IPS DF 4.7 (cell line): ENCODE measurements around the gene CTNNA3.
"Not testable (repeated sequence)": the region's sequence is repeated elsewhere in the genome, so short reads cannot be mapped to it uniquely, and the experiment has no call there.

Experiments
- DNase-seq: peaks from one replicate; pipeline ENCODE4 v3.0.0-alpha.2; 2013; ENCODE audit warnings: low spot score; ENCODE audit errors: extremely low read depth

Gene CTNNA3

DNA sequence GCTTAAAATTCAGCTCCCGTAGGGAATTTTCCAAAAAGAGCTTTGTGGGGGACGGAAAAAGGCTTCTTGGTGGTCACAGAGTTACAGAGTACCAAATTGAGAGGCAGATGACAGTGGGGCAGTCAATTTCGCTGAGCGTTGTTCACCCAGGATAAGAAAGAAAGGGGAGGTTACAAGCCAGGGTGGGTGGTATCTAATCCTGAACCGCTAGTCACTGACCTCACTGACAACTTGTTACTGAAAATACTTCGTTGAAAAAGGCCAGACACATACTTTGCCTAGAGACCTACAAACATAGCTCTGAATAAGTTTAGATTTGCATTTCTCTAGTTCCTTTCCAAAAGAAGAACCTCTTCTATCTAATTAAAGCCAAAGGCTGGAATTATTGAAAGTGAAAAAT, at the start of gene CTNNA3:
Gene CTNNA3 (minus strand): TSS at position 167 of the 400 bp plus-strand sequence.
- no peak for DNase-seq

DNA sequence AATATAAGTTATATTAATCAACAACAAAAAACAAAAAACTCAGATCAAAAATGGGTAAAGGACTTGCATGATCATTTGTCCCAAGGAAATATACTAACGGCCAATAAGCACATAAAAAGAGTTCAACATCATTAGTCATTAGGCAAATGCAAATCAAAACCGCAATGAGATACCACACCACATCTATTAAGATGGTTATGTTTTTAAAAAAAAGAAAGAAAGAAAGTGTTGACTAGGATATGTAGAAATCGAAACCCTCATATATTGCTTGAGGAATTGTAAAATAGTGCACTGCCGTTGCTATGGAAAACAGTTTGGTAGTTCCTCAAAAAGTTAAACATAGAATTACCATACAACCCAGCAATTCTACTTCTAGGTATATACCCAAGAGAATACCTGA, 39.4 kb upstream of the CTNNA3 start:
- no peak for DNase-seq

DNA sequence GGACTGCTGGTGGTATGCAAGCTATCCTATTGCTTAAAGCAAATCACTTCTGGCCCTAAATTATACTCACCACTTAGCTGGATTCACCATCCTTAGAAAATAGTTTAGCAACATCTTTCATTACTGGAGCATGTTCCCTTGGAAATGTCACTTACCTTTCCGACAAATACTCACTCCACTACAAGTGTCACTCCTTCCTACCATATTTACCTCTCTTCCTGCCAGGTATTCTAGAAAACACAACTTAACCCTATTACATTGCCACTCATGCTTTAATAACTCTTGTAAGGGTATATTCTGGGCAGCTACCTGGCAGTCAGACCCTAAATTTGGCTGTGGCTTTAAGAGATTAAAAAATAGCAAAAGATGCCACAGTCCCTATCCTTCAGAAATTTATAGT, 37.5 kb upstream of the CTNNA3 start:
- no peak for DNase-seq

DNA sequence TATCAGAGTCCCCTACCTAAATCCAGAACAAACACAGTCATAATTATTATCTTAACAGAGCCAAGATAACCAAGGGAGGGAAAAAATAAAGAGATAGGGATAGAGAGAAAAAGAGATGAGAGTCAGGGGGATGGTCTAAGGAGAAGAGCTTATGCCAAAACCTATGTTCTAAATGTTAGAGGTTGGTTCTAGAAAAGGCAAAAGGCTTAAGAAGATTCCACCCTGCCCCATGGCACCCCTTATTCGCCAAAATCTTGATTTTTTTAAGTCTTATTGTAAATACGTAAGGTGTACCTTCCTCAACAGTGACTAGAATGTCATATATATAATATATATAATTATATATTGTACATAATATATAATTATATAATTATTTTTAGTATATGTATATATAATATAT, 29.6 kb upstream of the CTNNA3 start:
- no peak for DNase-seq

DNA sequence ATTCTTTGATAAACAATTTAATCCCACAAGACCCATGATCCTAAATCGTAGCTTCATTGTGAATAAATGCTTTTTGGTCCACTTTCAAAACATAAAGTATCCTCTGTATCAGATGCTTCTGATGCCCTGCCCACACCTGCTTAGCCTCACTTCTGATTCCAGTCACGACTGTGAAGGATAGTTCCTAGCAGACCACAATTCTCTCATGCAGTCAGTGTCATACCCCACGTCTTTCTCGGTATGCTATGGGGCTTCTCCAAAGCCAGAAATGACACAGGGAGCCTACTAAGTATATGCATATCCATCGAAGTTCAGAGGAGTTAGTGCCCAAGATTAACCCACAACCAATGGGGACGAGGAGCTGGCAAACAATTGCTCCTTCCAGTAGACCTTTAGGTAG, 27.6 kb upstream of the CTNNA3 start:
- DNase-seq = no peak

DNA sequence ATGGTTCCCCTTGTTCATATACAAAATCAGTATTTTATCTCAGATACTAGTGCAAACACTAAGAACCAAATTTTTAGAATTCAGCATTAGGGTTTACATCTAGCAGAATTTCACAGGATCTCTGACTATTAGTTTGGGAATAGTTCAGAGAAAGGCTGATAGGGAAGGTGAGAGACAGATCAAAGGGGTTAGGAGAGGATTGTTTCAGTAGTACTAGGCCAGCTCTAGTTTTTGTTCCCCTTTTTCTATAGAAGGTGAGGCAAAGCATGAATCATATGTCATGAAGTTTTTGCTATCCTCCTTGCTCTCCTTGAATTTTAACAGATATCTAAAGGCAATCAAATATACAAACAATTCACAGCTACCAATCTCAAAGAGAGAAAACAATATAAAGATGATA, 26.1 kb upstream of the CTNNA3 start:
- DNase-seq = no peak

DNA sequence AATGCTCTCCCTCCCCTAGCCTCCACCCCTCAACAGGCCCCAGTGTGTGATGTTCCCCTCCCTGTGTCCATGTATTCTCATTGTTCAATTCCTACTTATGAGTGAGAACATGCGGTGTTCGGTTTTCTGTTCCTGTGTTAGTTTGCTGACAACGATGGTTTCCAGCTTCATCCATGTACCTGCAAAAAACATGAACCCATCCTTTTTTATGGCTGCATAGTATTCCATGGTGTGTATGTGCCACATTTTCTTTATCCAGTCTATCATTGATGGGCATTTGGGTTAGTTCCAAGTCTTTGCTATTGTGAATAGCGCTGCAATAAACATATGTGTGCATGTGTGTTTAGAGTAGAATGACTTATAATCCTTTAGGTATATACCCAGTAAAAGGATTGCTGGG, 20.5 kb upstream of the CTNNA3 start:
- DNase-seq = not testable (repeated sequence)

DNA sequence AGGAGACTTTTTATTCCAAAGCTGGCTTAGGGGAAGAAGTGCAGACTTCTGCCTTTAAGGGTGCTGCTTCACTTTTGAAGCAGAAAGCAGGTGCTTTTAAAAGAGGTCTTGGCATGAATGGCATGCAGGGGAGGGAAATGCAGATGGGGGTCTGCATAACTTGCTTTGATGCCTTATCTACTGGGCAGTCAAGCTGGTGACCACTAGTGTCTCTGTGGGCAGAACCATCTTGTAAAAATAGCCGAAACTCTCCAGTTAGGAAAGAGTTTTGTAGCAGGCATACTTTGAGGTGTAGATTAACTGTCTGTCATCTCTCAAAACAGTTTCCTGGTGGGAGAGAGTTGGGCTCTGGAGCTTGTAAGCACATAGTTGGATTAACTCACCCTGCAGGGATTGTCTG, 9.9 kb upstream of the CTNNA3 start:
- DNase-seq = no peak

DNA sequence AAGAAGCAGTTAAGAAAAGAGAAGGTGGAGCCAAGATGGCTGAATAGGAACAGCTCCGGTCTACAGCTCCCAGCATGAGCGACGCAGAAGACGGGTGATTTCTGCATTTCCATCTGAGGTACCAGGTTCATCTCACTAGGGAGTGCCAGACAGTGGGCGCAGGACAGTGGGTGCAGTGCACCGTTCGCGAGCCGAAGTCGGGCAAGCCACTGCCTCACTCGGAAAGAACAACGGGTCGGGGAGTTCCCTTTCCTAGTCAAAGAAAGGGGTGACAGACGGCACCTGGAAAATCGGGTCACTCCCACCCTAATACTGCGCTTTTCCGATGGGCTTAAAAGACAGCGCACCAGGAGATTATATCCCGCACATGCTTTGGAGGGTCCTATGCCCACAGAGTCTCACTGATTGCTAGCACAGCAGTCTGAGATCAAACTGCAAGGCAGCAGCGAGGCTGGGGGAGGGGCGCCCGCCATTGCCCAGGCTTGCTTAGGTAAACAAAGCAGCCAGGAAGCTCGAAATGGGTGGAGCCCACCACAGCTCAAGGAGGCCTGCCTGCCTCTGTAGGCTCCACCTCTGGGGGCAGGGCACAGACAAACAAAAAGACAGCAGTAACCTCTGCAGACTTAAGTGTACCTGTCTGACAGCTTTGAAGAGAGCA, 3.7 kb upstream of the CTNNA3 start:
- not testable (repeated sequence) for DNase-seq

DNA sequence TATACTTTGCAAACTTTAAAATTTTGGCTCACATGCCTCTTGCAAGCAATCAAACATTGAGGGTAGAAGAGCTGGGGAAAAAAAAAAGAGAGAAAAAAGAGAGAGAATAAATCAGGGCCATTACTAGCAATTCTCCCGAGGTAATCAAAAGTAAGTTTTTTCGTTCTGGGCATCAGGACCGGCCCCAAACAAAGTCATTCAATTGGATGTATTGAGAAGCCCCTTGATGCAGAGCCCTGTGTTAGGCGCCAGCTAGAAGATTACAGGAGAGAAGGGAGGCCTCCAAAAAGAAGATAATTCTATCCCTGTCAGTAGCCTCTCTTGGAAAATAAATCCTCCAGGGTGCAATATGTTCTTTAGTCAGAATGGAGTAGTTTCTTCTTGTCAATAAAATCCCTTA, 2.2 kb upstream of the CTNNA3 start:
- DNase-seq = no peak

DNA sequence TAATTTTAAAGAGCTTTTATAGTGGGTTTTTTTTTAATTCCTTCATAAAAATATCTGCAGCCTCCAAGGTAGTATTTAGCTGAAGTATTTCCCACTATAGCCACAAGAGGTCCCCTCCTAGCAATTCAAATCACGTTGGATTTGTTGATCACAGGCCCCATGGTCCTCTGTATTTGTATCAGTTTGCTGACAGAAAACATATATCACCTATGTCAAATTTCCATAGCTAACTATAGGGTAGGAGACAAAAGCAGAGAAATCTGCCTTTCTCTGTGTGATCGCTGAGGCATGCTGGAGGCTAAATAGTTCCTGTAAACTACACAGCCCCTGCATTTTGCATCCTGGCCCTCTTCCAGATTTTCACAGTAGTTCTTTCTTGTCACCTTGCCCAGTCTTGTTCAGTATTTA, 1.7 kb upstream of the CTNNA3 start:
- DNase-seq = peak; percentile 14

DNA sequence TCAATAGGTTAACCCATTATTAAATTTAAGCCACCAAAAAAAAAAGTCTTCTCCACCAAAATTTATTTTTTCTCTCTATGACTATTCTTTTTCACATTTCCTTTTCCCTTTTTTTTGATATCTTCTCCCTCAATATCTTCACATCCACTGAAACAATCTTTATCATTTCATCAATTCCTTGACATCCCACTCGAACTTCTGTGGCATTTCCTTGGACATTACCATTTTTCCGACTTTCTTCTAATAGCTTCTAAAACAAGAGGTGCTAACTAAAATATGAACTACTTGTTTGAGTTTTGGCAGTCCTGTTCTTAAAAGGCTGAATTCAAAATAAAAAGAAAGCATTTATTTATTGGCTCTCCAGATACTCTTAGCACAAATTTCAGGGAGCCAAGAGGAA, 684 bp upstream of the CTNNA3 start:
- DNase-seq = no peak

DNA sequence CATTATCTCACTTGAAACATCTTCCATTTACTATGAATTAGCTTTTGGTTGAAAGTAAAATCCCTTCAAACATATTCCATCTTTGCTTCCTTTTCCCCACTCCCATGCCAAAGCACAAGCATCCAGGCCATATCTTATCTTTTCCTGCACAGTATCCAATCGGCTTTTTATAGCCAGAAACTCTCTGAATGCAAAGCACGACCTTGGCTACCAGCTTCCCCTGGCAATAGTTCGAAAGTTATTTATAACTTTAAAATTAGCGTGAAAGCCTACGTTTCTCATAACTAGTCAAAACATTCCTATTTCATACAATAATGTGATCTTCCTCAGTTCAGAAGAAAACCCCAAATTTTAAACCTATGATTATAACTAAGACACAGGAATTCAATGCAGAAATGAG, 440 bp downstream of the CTNNA3 start:
- DNase-seq = no peak

DNA sequence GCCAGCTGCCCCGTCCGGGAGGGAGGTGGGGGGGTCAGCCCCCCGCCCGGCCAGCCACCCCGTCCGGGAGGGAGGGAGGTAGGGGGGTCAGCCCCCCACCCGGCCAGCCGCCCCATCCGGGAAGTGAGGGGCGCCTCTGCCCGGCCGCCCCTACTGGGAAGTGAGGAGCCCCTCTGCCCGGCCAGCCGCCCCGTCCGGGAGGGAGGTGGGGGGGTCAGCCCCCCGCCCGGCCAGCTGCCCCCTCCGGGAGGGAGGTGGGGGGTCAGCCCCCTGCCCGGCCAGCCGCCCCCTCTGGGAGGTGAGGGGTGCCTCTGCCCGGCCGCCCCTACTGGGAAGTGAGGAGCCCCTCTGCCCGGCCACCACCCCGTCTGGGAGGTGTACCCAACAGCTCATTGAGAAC, 4.1 kb downstream of the CTNNA3 start:
- not testable (repeated sequence) for DNase-seq

DNA sequence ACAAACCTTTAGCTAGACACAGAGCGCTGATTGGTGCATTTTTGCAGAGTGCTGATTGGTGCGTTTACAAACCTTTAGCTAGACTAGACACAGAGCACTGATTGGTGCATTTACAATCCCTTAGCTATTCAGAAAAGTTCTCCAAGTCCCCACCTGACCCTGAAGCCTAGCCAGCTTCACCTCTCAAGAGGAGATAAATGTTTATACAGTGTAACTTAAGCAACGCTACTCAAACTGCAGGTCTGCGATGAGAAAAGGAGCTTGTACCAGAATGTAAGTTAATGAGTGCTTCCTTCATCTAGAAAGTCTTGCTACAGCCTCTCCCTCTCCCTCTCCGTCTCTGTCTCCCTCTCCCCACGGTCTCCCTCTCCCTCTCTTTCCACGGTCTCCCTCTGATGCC, 5.5 kb downstream of the CTNNA3 start:
- DNase-seq = not testable (repeated sequence)

DNA sequence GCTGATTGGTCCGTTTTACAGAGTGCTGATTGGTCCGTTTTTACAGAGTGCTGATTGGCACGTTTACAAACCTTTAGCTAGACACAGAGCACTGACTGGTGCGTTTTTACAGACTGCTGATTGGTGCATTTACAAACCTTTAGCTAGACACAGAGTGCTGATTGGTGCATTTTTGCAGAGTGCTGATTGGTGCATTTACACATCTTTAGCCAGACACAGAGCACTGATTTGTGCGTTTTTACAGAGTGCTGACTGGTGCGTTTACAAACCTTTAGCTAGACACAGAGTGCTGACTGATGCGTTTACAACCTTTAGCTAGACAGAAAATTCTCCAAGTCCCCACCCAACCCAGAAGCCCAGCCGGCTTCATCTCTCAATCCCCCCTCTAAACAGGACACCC, 11.9 kb downstream of the CTNNA3 start:
- not testable (repeated sequence) for DNase-seq

DNA sequence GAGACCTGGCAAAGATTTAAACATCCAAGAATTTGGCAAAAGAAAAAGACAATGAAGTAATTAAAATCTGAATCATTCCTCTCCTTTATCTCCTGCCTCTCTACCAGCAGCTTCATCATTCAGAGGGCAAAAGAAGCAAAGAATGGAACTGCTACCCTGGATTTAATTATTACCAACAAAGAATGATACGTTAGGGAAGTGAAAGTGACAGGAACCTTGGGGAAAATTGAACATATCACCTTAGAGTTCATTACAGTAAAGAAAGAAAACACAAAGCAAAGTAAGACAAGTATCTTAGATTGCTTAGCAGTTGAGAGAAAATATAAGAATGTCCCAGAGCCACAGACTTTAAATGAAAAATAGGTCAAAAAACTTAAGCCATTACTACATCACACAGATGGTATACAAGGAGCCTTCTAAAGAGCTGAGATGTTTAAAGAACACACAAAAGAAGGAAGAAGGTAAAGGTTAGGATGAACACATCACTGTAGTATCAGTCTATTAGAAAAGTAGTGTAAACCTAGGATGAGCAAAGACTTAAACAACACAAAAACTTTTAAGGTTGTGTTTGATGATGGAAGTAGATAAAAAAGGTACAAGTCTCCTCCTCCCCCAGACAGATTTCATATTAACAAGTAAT, 17.5 kb downstream of the CTNNA3 start:
- no peak for DNase-seq

DNA sequence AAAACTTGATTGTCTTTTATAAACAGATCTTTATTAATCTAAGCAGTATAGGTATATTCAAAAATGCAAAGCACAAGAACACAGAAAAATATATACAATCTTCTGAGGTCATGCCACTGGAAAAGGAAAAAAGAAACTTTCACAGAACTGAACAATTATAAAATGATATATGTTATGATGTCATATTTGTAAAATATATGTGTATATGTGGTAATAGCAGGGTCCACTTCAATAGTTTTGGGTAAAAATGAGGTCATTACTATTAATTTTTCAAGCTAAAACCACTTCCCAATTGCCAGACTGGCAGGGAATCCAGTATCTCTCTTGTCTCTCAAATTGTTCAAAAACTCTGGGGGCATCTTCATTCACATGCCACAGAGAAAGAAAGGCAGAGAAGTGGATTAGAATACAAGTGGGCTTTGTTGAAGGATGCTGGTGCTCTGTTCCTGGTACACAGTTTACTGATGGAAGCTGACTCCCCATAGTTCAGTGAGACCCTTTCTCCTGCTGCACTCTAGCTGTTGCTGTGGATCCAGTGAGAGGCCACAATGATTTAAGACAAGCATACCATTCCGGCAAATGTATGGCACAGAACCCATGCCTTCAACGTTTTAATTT, 19.7 kb downstream of the CTNNA3 start:
- no peak for DNase-seq

DNA sequence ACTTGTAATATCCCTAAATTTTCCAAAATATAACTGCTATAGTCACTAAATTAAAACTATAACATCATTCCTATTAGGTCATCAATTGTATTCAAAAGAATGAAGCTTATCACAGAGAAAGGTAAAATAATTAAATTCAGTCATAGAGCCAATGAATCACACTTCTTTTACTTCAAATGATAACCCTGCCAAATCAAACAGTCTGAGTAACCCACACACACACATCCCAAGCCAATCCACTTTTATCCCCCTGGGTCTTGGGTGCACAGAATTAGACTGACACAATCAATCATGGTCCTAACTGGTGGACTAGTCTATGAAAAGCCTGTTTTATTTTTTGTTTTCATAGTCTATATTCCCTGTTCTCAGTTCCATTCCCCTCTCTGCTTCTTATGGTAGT, 25.6 kb downstream of the CTNNA3 start:
- no peak for DNase-seq

DNA sequence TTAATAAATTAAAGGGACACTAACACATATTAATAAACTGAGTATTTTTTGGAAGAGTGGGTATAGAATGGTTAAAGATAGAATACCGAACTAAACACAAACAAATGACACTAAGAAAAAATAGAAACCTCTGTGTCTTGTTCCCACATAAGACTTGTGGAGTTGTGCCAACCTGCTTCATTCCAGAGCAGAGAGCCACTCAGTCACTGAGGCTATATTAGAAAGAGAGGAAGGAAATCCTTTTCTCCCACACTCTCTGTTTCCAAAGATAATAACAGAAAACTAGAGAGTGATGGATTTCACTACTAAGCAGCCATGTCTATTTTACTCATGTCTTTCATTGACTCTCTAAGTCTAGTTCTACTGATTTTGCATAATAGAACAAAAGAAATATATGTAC, 26.0 kb downstream of the CTNNA3 start:
- no peak for DNase-seq

DNA sequence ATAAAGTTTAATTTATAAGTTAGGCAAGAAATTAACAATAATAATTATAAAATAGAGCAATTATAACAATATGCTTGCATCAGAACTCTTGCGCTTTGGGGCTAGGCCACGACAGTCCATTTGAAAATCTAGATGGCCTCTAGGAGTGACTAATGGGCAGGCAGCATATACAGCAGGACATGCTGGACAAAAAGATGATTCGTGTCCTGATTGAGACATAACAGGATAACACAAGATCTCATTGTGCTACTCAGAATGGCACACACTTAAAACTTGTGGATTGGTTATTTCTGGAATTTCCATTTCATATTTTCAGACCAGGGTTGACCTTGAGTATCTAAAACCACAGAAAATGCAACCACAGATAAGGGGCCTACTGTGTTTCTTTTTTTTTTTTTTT, 27.5 kb downstream of the CTNNA3 start:
- DNase-seq = no peak

DNA sequence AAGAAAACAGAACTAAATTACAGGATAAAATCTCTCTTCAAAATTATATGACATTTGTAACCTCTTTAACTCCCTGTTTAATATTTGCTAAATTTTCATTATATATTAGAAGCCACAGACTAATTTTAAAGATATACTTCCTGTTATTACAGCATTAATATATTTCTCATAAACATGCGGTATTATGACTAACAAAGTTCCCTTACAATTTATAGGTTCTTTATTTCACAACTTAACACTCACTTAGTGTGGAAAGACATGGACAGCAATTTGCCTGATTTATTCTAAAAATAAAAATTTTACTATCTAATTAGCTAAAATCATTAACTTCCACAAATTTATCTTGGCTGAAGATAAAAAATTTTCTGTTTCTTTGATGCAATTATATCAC, 29.0 kb downstream of the CTNNA3 start:
- no peak for DNase-seq

DNA sequence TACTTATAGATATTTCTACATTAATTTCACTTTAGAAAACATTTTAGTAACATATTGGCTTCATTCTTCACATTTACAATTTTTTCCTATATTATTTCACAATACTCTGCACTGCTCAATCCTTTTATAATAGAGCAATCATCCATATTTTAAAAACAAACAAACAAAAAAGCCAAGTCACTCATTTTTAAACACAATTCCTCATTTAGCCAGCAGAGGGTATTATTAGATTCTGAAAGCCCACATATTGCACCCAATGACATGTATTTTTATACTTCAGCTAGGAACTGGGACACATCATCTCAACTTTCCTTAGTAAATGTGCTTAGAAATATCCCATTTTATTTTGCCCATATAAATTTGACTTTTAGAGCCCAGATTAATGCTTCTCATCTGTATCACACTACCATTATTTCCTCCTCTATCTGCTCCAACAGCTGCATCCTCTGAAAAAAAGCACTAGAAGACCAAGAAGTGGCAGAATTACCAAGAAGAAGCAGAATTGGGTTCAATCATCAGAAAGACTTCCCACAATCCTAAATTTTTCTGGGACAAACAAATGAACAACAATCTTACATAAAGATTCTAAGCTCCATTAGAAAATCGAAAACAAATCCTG, 29.5 kb downstream of the CTNNA3 start:
- no peak for DNase-seq
